CD4-positive, alpha-beta T cell (primary cell): ENCODE results near the gene TEX52. TPM values are rescaled to one million over a fixed set of nuclear protein-coding genes. Genes with fewer than 3 reads are reported as not detected.

ENCODE experiments used
- ATAC-seq: fragments of 200-7000 bp; cut with Tn5 transposase; one replicate; pipeline ENCODE4 v1.10.0; 2022; ENCODE audit warnings: mild to moderate bottlenecking; ENCODE audit not compliant: poor library complexity
- CTCF ChIA-PET: fragments of 350-600 bp; sonication (Branson Sonifier 250); formaldehyde crosslinking; loops from one replicate; lab custom pipeline; 2021; ENCODE audit warnings: antibody characterized with exemption, inconsistent platforms; lab: Charles Lee
- POLR2A ChIA-PET: fragments of 350-600 bp; sonication (Branson Sonifier 250); formaldehyde crosslinking; loops from one replicate; lab custom pipeline; 2021; ENCODE audit warnings: antibody characterized with exemption, inconsistent platforms; lab: Charles Lee
- DNase-seq, 14 experiments: peaks; one replicate each; pipeline ENCODE4 v3.0.0-alpha.2; 2013 to 2020; ENCODE audit warnings: mixed read lengths in 2 of 14
- H3K27ac ChIP-seq, 2 donors: one replicate each; pipeline versions ENCODE4 v1.5.1 to v1.7.0; 2013; ENCODE audit warnings: low read length in 2 of 2, low read depth in 1 of 2, mild to moderate bottlenecking in 1 of 2
- H3K27me3 ChIP-seq, 2 experiments: 1 replicate in 1 of 2; 2 replicates in 1 of 2; pipeline versions ENCODE4 v1.6.1 to v1.7.0; 2013; ENCODE audit warnings: low read length in 2 of 2, control low read depth in 1 of 2, mild to moderate bottlenecking in 1 of 2, moderate library complexity in 1 of 2; ENCODE audit not compliant: insufficient read depth in 2 of 2, control insufficient read depth in 1 of 2
- H3K36me3 ChIP-seq: one replicate; pipeline ENCODE4 v1.6.1; 2013; ENCODE audit warnings: low read length, control low read depth; ENCODE audit not compliant: insufficient read depth
- H3K4me1 ChIP-seq: one replicate; pipeline ENCODE4 v1.6.1; 2013; ENCODE audit warnings: low read length, control low read depth; ENCODE audit not compliant: insufficient read depth
- H3K4me3 ChIP-seq: one replicate; pipeline ENCODE4 v1.5.1; 2013; ENCODE audit warnings: mild to moderate bottlenecking, low read length, moderate library complexity
- H3K9me3 ChIP-seq, 2 experiments: 1 replicate in 1 of 2; 2 replicates in 1 of 2; pipeline versions ENCODE4 v1.6.1 to v1.7.0; 2013; ENCODE audit warnings: low read length in 2 of 2, mild to moderate bottlenecking in 2 of 2, control low read depth in 1 of 2, moderate library complexity in 1 of 2; ENCODE audit not compliant: control insufficient read depth in 1 of 2, insufficient read depth in 1 of 2
- H3K27ac Mint-ChIP-seq: one replicate; pipeline ENCODE4 v1.8.0; 2020; ENCODE audit warnings: mixed read lengths
- H3K27me3 Mint-ChIP-seq: one replicate; pipeline ENCODE4 v1.8.0; 2021; ENCODE audit warnings: mixed read lengths
- H3K36me3 Mint-ChIP-seq: one replicate; pipeline ENCODE4 v1.8.0; 2021; ENCODE audit warnings: low read depth, mixed read lengths
- H3K4me1 Mint-ChIP-seq: one replicate; pipeline ENCODE4 v1.8.0; 2021; ENCODE audit warnings: low read depth, mixed read lengths
- H3K4me3 Mint-ChIP-seq: one replicate; pipeline ENCODE4 v1.8.0; 2020; ENCODE audit warnings: mild to moderate bottlenecking, mixed read lengths
- H3K9me3 Mint-ChIP-seq: one replicate; pipeline ENCODE4 v1.8.0; 2020; ENCODE audit warnings: mixed read lengths
- CTCF ChIP-seq: fragments of 200-600 bp; IDR thresholded peaks from one replicate; pipeline ENCODE4 v1.8.0; 2022; ENCODE audit warnings: antibody characterized with exemption, mild to moderate bottlenecking
- intact Hi-C, 2 experiments: fragments of 100-400 bp; cut with DNase I in 1 of 2; cut with micrococcal nuclease in 1 of 2; formaldehyde crosslinking; loops; one replicate each; pipeline versions ENCODE4 v1.15.1 to v1.9.0; 2023 to 2025; cut with DNase I, micrococcal nuclease
- total RNA-seq, 174 experiments: library from RNA in 2 of 174; stranded (reverse) in 2 of 174; gene quantifications; one replicate each; pipeline ENCODE4 v1.2.3 and lab custom pipeline; 2021 to 2026

The TEX52 gene
- total RNA-seq, 2 experiments from 2014 or later: not detected

DNA sequence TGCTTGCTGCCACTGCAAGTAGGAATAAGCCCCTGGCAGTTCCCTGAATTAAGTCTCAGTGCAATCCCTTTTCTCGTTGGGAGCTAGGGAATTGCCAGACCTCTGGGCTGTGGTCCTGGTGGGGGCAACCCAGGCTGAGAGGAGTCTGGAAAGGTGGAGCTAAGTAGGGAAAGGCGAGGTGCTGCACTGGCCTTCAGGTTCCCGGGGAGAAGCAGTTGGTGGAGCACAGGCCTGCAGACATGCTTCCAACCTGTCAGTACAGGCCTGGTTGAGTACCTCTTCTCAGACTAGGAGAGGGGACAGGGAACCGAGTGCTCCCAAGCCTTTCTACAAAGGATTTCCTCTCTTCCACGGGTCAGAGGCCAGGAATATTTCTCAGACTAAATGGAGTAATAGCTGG is 23.5 kb downstream of the TEX52 start:
- no peak for ATAC-seq
- no peak for TF ChIP-seq CTCF
- ChIA-PET CTCF (no interaction called here), POLR2A (interaction anchor here (0.5 kb wide), 1 partner anchor 12 kb away, joined by 5 read pairs; no protein-coding TSS in a partner anchor)
- Histone ChIP-seq H3K36me3 (peaks cover 15% of the 10 kb centered on the region), H3K27ac (no peak overlapping the region), H3K9me3 (no peaks in the 10 kb centered on the region), H3K4me1 (no peaks in the 10 kb centered on the region), H3K27me3 (no peaks in the 10 kb centered on the region), H3K4me3 (no peak overlapping the region)
- H3K36me3 Mint-ChIP-seq: peaks cover 51% of the 10 kb centered on the region
- DNase-seq: no peak
- H3K27me3 Mint-ChIP-seq: no peaks in the 10 kb centered on the region
- no peak overlapping the region for H3K4me3 Mint-ChIP-seq
- no peaks in the 10 kb centered on the region for H3K9me3 Mint-ChIP-seq
- H3K4me1 Mint-ChIP-seq: peaks cover 12% of the 10 kb centered on the region
- intact Hi-C loops: no loop called here
- H3K27ac Mint-ChIP-seq: no peak overlapping the region

GRCh38 chr12:2832550-2833127 is 24.2 kb downstream of the TEX52 start:
- Histone ChIP-seq H3K27me3 (no peaks in the 10 kb centered on the region), H3K36me3 (peaks cover 15% of the 10 kb centered on the region), H3K4me3 (no peak overlapping the region), H3K9me3 (no peaks in the 10 kb centered on the region), H3K27ac (no peak overlapping the region), H3K4me1 (no peaks in the 10 kb centered on the region)
- ChIA-PET POLR2A (interaction anchor here (0.5 kb wide), 1 partner anchor 11 kb away, joined by 5 read pairs; no protein-coding TSS in a partner anchor), CTCF (no interaction called here)
- Mint-ChIP-seq H3K4me3 (no peak overlapping the region), H3K4me1 (peaks cover 12% of the 10 kb centered on the region), H3K27me3 (no peaks in the 10 kb centered on the region), H3K36me3 (peaks cover 49% of the 10 kb centered on the region), H3K27ac (peak overlapping the region; percentile 15), H3K9me3 (no peaks in the 10 kb centered on the region)
- ATAC-seq: no peak
- intact Hi-C loops: no loop called here
- no peak for DNase-seq
- no peak for TF ChIP-seq CTCF

- no peaks in the 10 kb centered on the region for H3K27me3 Mint-ChIP-seq
- Histone ChIP-seq H3K36me3 (peaks cover 43% of the 10 kb centered on the region), H3K27ac (no peak overlapping the region), H3K9me3 (no peaks in the 10 kb centered on the region), H3K4me3 (no peak overlapping the region), H3K27me3 (no peaks in the 10 kb centered on the region), H3K4me1 (no peaks in the 10 kb centered on the region)
- H3K27ac Mint-ChIP-seq: no peak overlapping the region
- peaks cover 71% of the 10 kb centered on the region for H3K36me3 Mint-ChIP-seq
- ChIA-PET CTCF (no interaction called here), POLR2A (no interaction called here)
- H3K4me1 Mint-ChIP-seq: no peaks in the 10 kb centered on the region
- ATAC-seq (no peak), DNase-seq (no peak)
- no peak overlapping the region for H3K4me3 Mint-ChIP-seq
- intact Hi-C loops: no loop called here
- TF ChIP-seq CTCF: no peak
- no peaks in the 10 kb centered on the region for H3K9me3 Mint-ChIP-seq
These were observed 27.6 kb downstream of the TEX52 start for GRCh38 chr12:2829275-2829674.
